Lung microvascular endothelial cell (primary cell): Measurements from ENCODE around the gene AMPD1. TPM values are rescaled to one million over a fixed set of nuclear protein-coding genes. Genes with fewer than 3 reads are reported as not detected.
A peak's percentile ranks its signal among the peaks of the same experiment; 100 is the strongest.

Experiments
- DNase-seq, 2 donors: peaks; one replicate each; pipeline versions ENCODE4 v3.0.0 to v3.0.0-alpha.2; 2010; ENCODE audit warnings: low read depth in 2 of 2
- total RNA-seq: library from RNA; depleted of rRNA; stranded (reverse); fragments of >200 nt; gene quantifications from 2 replicates; pipeline ENCODE4 v1.2.1, GENCODE V29; 2014

AMPD1 gene
- total RNA-seq, 1 donor from 2014 or later = not detected

DNA sequence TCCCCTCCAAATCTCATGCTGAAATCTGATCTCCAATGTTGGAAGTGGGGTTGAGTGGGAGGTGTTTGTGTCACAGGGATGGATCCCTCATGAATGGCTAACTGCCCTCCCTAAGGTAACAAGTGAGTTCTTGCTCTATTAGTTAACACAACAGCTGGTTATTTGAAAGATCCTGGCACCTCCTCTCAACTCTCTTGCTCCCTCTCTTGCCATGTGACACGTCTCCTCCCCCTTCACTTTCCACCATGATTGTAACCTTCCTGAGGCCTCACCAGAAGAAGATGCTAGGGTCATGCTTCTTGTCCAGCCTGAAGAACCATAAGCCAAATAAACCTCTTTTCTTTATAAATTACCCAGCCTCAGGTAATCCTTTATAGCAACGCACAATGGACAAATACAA is 54.0 kb downstream of the AMPD1 start:
- no peak for DNase-seq

DNA sequence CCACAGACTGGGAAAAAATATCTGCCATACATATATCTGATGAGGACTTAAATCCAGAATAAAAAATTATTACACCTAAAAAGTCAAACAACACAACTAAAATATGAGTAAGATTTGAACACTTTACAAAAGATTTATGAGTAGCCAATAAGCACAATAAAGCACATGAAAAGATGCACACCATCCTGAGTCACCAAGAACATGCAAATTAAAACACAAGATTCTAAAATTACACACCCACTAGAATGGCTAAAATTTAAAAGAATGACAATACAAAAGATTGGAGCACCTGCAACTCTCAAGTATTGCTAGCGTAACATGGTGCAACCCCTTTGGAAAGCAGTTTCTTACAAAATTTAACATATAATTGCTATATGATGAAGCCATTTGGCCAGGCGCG is 56.4 kb downstream of the AMPD1 start:
- DNase-seq = no peak

DNA sequence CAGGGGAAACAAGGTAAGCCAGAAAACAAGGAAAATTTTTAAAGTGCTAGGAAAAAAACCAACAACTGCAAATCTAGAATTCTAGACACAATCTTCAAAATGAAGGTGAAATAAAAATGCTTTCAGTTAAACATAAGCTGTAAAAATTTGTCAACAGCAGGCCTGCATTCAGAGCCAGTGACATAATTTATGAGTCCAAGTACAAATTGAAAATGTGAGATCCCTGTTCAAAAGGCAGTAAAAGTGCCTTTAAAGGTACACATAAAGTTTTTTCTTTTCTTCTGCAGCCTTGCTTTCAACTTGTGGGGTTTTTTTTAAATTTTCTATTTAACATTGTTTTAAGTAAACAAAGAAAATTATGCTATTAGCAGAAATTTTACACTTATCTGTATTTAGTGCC is 62.9 kb downstream of the AMPD1 start:
- DNase-seq = no peak

DNA sequence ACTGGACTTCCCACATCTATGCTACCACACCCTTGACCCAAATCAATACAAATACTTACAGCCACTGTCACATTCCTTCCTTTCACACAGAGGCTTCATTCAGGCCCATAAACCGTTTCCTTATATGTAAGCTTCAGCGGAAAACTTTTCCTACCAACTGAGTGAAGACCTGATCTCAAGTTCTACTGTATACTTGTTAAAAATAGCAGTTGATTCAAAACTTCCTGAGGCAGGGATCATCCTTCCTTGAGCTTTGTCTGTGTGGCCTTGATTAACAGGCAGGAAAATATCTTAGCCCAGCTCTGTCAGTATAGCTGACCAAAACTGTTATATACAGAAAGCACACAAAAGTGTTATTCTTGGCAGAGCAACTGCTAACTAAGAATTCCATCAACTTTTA is 68.2 kb downstream of the AMPD1 start:
- peak in 1 of 2 donors; percentile 40 for DNase-seq

DNA sequence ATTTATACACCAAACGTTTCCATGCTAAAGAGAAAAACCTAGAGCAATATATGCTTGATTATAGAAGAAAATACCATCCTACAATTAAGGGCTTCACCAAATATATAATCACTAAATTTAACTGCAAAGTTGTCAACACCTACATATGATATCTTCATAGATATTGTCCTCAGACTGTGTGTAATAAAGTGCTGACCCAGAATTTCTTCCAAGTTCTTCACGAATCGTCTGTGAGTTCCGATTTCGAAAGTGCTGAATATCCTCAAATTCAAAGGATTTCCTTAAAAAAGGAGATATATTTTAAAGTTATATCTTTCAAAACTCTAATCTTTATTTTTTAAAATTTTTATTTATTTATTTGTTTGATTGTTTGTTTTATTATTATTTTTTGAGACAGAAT is 72.0 kb downstream of the AMPD1 start:
- DNase-seq = no peak

Other genes starting within 250 kb of the AMPD1 start
- 15.3 and 20.8 TPM in 2 replicates for gene TRIM33, start 184.3 kb downstream of the AMPD1 start, total RNA-seq
- 25.1 and 28.0 TPM in 2 replicates for gene BCAS2, start 113.9 kb downstream of the AMPD1 start, total RNA-seq
- 2.6 and 3.2 TPM in 2 replicates for gene DENND2C, start 25.5 kb downstream of the AMPD1 start, total RNA-seq
- gene NRAS, start 21.2 kb upstream of the AMPD1 start, total RNA-seq = 58.6 and 58.9 TPM in 2 replicates
- 1,041 and 1,080 TPM in 2 replicates for gene CSDE1, start 62.4 kb upstream of the AMPD1 start, total RNA-seq
- 32.9 and 40.7 TPM in 2 replicates for gene SIKE1, start 85.1 kb upstream of the AMPD1 start, total RNA-seq
- gene SYCP1, start 159.3 kb upstream of the AMPD1 start, total RNA-seq = not detected in 2 replicates